GM10847 (cell line): ENCODE measurements around the gene TMEM242.

Experiments used
- POLR2A ChIP-seq: IDR thresholded peaks from 2 replicates; pipeline ENCODE4 v1.6.1; 2011; ENCODE audit not compliant: insufficient read length; ENCODE audit errors: extremely low read depth

Gene TMEM242

DNA sequence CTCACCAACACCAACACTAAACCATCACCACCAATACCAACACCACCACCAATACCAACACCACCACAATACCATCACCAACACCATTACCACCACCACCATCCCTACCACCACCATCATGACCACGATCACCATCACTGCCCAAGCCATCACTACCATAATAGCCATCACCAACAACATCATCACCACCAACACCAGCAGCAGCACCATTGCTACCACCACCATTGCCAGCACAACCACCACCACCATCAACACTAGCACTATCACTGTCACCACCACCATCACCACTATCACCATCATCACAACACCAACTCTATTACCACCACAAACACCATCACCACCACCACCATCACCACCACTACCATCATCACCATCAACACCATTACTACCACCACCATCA lies 53.0 kb downstream of the TMEM242 start:
- no peak for TF ChIP-seq POLR2A

DNA sequence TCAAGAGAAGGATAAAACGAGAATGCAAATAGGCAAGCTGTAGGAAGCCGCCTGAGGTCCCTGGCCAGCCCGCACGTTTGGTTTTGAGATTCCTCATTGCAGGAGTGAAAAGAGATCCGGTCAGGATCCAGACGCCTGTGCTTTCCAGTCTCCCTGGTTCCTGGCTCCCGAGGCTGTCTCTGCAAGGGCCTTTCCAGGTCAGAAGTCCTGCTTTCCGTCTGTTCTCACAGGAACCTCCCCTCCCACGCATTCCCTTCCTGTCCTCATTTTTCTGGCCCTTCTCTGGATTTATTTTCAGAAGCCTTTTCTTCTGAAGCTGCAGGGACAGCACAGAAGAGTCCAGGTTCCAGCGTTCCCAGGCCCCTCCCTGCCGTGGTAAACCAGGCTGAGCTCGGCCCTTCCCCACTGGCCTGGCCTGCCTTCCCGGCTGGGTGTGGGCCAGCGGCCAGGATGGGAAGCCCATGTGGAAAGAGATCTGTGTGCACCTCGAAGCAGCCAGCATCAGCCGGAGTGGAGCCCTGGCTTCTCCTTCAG lies 54.0 kb downstream of the TMEM242 start:
- TF ChIP-seq POLR2A, result no peak

DNA sequence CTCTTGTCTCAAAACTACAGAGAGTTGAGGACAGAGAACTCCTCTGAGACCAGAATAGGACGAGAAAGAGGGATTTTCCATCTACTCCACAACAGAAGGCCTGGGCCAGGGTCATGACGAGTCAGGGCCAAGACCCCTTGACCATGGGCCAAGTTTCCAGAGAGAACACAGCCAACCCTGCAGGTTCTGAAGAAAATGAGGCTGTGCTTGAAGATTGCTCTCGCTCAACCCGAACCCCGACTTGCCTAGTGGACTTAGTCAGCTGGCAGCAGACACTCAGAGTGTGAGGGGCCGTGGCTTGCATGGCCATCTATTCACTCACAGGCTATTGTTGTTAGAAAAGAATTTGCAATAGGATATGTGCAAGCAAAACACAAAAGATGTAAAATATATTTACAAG lies 54.5 kb downstream of the TMEM242 start:
- no peak for TF ChIP-seq POLR2A

DNA sequence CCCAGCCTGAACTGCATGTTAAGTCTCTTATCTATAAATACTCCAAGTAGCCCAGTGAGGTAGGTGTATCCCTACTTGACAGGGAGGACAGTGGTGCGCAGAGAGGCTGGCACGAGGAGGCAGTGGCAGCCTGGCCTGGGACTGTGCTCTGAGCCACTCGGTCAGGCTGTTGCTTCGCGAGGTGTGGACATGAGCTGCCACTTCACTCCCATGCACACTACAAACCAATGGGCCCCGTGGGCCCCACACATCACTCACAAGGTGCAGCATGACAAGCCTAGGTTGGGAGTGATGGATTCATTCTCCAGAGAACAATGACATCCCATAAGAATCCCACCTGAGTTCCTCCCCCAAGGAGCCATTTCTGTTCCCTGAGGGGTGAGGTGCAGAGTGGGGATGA lies 54.9 kb downstream of the TMEM242 start:
- no peak for TF ChIP-seq POLR2A

DNA sequence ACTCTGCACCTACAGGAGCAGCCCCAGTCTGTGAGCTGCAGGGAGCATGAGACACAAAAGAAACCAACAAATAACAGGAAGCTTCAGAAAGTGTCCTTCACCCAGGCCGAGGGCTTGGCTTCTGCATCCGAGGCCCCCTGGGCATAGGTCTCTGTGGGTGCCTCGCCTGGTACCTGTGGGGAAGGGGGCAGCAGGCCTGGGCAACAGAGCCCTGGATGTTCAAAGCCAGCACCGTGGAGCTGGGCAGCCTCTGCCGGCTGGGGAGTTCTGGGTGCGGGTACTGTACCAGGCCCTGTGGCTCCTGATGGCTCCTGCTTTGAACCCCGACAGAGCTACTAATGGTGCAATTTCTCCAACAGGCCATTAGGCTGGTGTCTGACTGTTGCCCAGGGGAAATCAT lies 55.7 kb downstream of the TMEM242 start:
- TF ChIP-seq POLR2A, result no peak

DNA sequence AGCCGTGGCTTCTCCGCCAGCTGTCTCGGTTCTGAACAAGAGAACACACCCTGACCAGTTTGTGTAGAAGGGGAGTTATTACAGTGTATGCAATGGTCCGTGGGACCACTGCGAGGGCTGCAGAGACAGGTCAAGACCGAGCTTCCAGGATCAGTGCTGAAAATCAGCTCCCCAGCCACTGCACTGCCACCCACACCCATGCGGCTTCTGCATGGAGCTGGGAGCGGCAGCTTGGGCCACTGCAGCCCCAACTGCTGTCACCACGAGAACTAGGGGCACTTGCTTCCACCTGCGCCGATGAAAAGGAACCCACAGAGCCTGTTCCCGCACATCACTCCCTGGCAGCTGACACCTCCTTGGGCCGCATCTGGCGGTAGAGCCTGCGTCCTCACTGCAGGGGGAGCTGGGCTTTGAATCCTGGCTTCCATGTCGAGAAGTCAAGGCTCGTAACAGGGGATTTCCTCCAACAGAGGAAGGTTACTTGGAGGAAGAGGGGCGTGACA lies 56.2 kb downstream of the TMEM242 start:
- no peak for TF ChIP-seq POLR2A

DNA sequence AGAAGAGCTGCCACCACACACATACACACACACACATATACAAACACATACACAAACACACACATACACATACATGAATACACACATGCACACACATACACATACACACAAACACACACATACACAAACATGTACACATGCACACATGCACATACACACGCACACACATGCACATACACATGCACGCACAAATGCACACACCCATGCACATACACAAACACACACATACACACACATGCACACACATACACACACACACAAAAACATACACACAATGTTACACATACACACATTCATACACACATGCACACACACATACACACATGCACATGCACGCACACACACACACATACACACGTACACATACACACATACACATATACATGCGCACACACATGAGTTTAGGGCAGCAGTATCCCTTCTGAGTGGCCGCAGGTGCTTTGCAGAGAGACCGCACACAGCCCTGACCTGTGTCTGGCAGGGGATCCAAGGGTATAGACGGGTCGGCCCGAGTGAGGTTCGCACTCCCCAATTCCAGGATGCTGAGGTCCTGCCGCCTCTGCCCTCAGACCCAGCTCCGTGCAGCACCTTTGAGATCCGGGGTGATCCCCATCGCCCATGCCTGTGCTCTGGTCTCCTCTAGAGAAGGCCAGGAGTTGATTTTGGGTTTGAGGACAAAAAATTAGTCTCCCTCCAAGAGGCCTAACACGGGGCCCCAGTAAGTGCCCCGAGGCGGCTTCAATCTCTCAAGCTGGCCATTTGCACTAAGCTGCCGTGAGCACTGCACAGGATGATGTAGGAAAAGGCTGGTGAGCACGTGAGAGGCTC lies 56.8 kb downstream of the TMEM242 start:
- TF ChIP-seq POLR2A, result no peak

DNA sequence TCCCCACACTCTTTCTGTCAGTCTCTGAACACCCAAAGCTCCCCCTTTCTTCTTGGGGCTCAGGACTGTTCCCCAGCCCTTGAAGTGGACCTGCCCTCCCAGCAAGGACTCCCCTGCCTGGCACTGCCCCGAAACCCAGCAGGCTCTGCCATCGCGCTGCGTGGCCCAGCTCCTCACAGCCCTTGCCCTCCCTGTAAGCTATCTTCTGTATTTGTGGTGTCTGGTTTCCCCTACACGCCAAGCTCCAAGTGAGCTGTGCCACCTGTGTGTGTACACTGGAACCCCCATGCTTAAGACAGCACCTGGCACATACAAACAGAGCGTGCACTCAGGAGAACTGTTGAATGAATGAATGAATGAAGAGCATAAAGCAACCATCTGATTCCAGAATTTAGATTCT lies 57.7 kb downstream of the TMEM242 start:
- TF ChIP-seq POLR2A, result no peak

DNA sequence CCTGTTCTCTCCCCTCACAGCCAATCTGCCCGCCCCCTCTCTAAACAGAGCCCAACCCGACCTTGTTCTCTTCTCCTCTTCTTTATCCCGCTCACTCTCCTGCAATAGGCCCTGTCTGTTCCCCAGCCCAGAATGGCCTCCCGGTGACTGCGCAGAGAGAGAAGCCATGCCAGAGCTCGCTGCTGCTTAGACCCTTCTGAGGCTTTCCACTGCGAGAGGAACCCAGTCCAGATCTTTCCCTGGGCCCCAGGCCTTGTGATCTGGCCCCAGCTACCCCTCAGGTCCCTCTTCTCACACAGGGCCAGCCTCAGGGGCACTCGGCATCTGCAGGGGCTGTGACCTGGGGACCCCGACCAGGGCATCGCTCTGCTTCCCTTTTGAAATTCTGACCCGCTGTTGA lies 58.1 kb downstream of the TMEM242 start:
- no peak for TF ChIP-seq POLR2A

DNA sequence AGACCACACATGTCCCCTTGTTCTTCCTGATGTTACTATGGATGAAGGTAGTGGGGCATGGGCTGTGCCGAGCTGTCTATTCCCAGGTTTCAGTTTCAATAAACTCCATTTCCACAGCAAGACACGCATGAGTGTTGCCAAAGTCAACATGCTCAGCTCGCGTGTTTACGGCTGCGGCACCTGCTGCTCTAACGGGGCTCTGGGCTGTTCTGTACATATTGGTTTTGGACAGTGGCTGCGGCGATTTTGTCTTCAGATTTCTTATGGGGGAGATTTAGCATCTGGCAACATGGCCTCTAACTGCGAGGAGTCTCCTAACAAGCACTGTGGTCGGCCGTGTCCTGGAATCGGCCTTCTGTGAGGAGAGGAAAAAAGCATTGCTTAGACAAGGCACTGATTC lies 58.6 kb downstream of the TMEM242 start:
- no peak for TF ChIP-seq POLR2A

DNA sequence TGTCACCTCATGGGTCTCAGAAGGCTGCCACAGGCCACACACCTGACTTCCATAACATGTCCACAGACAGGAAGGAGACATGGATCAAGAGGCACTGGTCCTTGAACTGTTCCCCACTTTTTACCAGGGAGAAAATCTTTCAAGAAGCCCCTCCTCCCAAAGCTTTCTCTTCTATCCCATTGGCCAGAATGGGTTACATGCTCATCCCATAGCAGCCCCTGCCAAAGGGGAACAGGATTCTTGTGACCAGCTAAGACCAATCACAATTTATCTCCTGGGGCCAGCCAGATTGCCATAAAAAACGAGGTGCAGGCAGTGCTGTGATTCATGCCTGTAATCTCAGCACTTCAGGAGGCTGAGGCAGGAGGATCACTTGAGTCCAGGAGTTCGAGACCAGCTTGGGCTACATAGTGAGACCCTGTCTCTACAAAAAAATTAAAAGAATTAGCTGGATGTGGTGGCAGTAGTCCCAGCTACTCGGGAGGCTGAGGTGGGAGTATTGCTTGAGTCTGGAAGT lies 59.4 kb downstream of the TMEM242 start:
- TF ChIP-seq POLR2A, result no peak

DNA sequence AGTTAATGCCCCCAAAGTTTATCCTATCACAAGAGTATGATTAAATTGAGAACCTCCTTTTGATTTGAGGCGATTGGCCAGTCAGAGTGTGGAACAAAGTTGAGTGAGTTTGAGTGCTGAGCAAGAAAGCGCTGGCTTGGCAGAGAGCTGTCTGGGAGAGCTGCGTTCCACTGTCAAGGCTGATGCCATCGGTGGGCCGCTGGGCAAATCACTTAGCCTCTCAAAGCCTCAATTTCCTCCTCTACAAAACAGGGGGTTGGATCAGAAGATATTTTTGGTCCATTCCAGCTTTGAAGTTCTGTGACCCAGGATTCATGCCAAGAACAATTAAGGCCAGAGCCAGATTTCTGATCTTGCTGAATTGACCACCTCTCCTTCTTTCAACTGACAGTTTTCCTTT lies 60.2 kb downstream of the TMEM242 start:
- TF ChIP-seq POLR2A, result no peak

DNA sequence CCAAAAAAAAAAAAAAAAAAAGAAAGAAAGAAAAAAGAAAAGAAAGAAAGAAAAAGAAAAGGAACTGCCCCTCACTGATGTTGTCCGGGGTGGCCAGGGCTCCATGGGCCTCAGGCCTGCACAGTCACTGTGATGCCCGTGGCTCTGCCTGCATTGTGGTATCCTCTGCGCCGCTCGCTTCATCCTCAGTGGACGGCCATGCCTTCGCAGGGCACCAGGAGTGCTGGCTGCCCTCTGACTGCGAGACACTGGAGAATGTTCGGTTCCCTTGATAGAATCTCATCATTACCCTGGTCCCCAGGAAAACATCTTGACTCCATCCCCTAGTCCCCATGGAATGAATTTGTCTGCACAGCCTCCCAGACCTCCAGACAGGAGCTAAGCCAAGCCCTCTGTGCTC lies 61.7 kb downstream of the TMEM242 start:
- no peak for TF ChIP-seq POLR2A

DNA sequence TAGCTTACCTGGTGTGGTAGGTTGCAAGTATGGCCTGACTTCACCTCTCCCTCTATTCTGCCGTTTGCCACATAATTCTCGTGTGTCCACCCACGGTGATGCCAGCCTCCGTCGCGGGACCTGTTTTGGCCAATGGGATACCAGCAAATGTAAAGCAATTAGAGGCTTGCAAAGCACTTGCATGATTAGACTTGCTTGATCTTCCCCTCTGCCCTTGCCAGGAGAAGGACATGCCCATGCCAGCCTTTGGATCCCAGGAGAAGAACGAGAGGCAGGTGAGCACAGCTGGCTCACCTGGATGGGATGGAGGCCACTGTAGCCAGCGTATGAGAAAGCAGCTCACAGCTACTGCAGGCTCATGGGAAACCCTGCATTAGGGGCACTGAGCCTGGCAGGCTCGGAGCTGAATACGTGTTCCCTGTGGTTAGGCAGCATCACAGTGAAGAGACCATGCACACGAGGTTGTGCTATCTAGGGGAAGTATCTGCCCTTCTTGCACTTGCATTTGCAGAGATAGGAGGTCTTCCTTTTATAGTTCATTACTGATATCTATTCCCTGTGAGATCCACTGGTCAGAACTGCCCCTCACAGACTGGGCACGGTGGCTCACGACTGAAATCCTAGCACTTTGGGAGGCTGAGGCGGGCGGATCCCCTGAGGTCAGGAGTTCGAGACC lies 62.4 kb downstream of the TMEM242 start:
- TF ChIP-seq POLR2A, result no peak

DNA sequence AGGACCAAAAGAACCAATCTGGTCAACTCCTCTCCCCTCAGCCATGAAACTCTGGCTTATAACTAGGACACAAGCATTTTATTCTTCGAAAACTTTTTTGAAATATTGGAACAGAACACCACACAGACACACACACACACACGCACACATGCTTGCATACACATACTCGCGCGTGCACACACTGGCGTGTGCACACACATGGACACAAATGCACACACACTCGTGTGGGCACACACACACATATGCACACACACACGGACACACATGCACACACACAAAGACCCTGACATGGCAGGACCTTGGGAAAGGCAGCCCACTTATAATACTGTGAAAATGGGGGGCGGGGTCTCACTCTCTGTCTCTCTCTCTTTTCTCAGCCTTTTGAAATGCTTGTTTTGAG lies 63.9 kb downstream of the TMEM242 start:
- no peak for TF ChIP-seq POLR2A

DNA sequence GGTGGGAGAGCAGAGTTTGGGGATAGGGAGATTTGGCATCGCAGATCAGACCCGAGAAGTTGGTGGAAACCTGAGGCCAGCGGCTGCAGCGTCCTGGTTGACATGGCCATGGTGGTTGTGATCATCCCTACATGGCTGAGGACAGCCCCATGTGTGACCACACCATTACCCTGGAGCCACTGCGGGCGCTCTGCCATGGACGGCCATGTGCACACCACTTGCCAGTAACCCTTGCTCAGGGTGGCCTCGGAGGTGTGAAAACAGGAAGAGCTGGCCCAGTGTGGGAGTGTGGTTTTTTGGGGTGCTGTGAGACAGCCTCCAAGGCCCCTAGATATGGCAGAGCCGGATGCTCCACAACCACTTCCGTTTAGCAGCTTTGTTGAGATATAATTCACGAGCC lies 64.4 kb downstream of the TMEM242 start:
- no peak for TF ChIP-seq POLR2A

DNA sequence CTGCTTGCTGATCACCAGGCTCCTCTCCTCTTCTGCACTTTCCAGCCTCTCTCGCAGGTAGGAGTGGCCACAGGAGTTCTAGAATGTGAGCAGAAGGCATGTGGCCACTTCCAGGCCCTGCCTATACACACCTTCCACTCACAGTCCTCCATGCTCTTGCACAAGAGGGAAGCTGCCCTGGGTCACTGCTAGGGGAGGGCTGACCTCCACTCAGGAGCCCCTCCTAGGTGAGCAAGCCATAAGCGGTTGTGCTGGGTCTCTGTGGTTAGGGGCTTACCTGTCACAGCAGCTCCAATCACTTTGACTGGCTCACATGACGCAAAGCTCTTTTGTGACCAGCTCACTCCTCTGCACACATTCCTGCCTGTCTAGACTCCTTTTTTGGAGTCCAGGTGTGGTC lies 68.2 kb downstream of the TMEM242 start:
- no peak for TF ChIP-seq POLR2A

DNA sequence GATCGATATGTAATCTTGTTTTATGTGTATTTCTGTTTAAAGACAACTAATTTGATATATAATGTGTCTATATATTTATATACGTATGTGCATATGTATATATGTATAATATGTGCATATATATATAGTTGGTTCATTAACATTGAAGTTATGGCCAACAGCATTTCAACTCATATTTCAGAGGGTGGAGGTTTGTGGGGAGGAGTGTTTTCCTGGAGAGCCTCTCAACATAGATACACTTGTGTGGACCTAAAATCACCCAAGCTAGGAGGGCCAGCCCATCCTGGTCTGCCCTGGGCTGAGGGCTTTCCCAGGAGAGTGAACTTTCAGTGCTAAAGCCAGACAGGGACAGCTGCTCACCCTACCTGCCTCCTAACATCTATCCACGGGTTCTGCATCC lies 68.8 kb downstream of the TMEM242 start:
- TF ChIP-seq POLR2A, result no peak
